ENCODE measurements around the gene HNRNPC.
"Not testable (repeated sequence)": the region's sequence is repeated elsewhere in the genome, so short reads cannot be mapped to it uniquely, and the experiment has no call there.

HNRNPC gene

GRCh38 chr14:21287168-21287567 is 17.9 kb upstream of the HNRNPC start:
- no peak for TF ChIP-seq ZFX (IDR thresholded peaks at IDR 0.05)
- TF ChIP-seq CTCF (conservative IDR thresholded peaks at IDR 0.05), result no peak
- H3K27ac ChIP-seq, result no peak overlapping the region

GRCh38 chr14:21286516-21286915 is 17.3 kb upstream of the HNRNPC start:
- not testable (repeated sequence) for H3K27ac ChIP-seq

- not testable (repeated sequence) for H3K27ac ChIP-seq
Observed at GRCh38 chr14:21281917-21282316, 12.7 kb upstream of the HNRNPC start.

- H3K27ac ChIP-seq, result no peak within 1 kb of the TSS
- no peak for TF ChIP-seq ZFX (IDR thresholded peaks at IDR 0.05)
- TF ChIP-seq CTCF (conservative IDR thresholded peaks at IDR 0.05), result no peak
Observed at GRCh38 chr14:21279783-21280182, 10.5 kb upstream of the HNRNPC start, which contains the start of gene RPGRIP1. TSS of gene RPGRIP1 (plus strand) at chr14:21280083. CDS start at chr14:21287977, 7,894 bp downstream.

- H3K27ac ChIP-seq, result no peak overlapping the region
- no peak for TF ChIP-seq ZFX (IDR thresholded peaks at IDR 0.05)
- no peak for TF ChIP-seq CTCF (conservative IDR thresholded peaks at IDR 0.05)
Observed at GRCh38 chr14:21278632-21279031, 9.4 kb upstream of the HNRNPC start.

- no peak overlapping the region for H3K27ac ChIP-seq
Observed at GRCh38 chr14:21275261-21275858, 6.1 kb upstream of the HNRNPC start.

GRCh38 chr14:21272661-21273060 is 3.4 kb upstream of the HNRNPC start:
- not testable (repeated sequence) for H3K27ac ChIP-seq

More at GRCh38 chr14:21275261-21275858, 6.1 kb upstream of the HNRNPC start:
- TF ChIP-seq ZFX (IDR thresholded peaks at IDR 0.05), result no peak
- TF ChIP-seq CTCF (conservative IDR thresholded peaks at IDR 0.05), result no peak

GRCh38 chr14:21268617-21269251 is 508 bp downstream of the HNRNPC start:
- peak overlapping the region; percentile 92 for H3K27ac ChIP-seq
- TF ChIP-seq ZFX (IDR thresholded peaks at IDR 0.05) (no peak), CTCF (conservative IDR thresholded peaks at IDR 0.05) (no peak)

GRCh38 chr14:21267886-21268616 is 1.2 kb downstream of the HNRNPC start:
- TF ChIP-seq CTCF (conservative IDR thresholded peaks at IDR 0.05) (no peak), ZFX (IDR thresholded peaks at IDR 0.05) (no peak)
- no peak overlapping the region for H3K27ac ChIP-seq
